ENCODE results near the gene ADRB1. TPM values are rescaled to one million over a fixed set of nuclear protein-coding genes. Genes with fewer than 3 reads are reported as not detected.

Gene ADRB1
- total and polyA plus RNA-seq, 2 of the 4 experiments (the other 2 are of a cell fraction) = not detected

- TF ChIP-seq USF2 (IDR thresholded peaks at IDR 0.05; ENCODE audit: low read depth, low read length) (no peak), RFX5 (IDR thresholded peaks at IDR 0.05; ENCODE audit: low read depth, low read length) (no peak)
Observed at GRCh38 chr10:114065049-114065435, 21.4 kb downstream of the ADRB1 start (continued).

GRCh38 chr10:114068054-114068707 is 24.5 kb downstream of the ADRB1 start:
- 60% methylated on average over 3 of the region's 6 CpGs; no CpG with 5 or more reads in 1 of the 2 experiments for WGBS, 2 experiments (ENCODE audit: extremely low coverage in 2 of 2, insufficient read length in 1 of 2)
- H3K9me1 ChIP-seq (ENCODE audit: insufficient read depth, low read length) = no peaks in the 10 kb centered on the region
- no peak overlapping the region for H3K23ac ChIP-seq (ENCODE audit: low read depth, low read length)
- H3K27ac ChIP-seq (ENCODE audit: insufficient read depth, low read length) = no peak overlapping the region
- POLR2A ChIA-PET (ENCODE audit: unreplicated experiment) = no interaction called here
- H3K14ac ChIP-seq (replicated peaks; ENCODE audit: low read depth, low read length) = no peak overlapping the region
- no TSS peak for BruUV-seq (replicated peaks)
- H2AFZ ChIP-seq (replicated peaks; ENCODE audit: low read length, poor library complexity) = no peak overlapping the region
- no peak overlapping the region for H3K18ac ChIP-seq (ENCODE audit: low read depth, low read length)
- H2BK5ac ChIP-seq (ENCODE audit: low read depth, low read length, poor library complexity, severe bottlenecking) = no peak overlapping the region
- no peak overlapping the region for H3K4me3 ChIP-seq (ENCODE audit: insufficient read depth, low read depth, low read length)
- no peaks in the 10 kb centered on the region for H3K79me1 ChIP-seq (ENCODE audit: low read depth in 1 of 2, low read length in 2 of 2)
- no peak overlapping the region for H3K56ac ChIP-seq (ENCODE audit: extremely low read depth, insufficient read depth, low read length)
- CTCF ChIA-PET = interaction anchor here (1.1 to 1.2 kb wide), 2 partner anchors 8 to 13 kb away, joined by 3 read pairs; no protein-coding TSS in a partner anchor
- dilution Hi-C loops (cut with HindIII; ENCODE audit: low sequenced_read_pairs, unreplicated experiment) (no loop called here), in situ Hi-C loops (cut with MboI; ENCODE audit: low sequenced_read_pairs) (no loop called here), intact Hi-C loops (cut with micrococcal nuclease) (no loop called here)
- no peak overlapping the region for H2BK20ac ChIP-seq (ENCODE audit: low read depth, low read length)
- ATAC-seq (ENCODE audit: low read depth) (no peak), DNase-seq (no peak)
- peaks cover 7% of the 10 kb centered on the region for H3K27me3 ChIP-seq (ENCODE audit: control insufficient read depth, insufficient read depth, low read length)
- no peak overlapping the region for H2BK15ac ChIP-seq (ENCODE audit: low read depth, low read length)
- H2AK5ac ChIP-seq (ENCODE audit: low read depth, low read length) = no peak overlapping the region
- no peak overlapping the region for H4K91ac ChIP-seq (ENCODE audit: insufficient read depth, low read depth, low read length)
- no peak overlapping the region for H4K8ac ChIP-seq (ENCODE audit: low read depth in 2 of 2, low read length in 2 of 2)
- no peaks in the 10 kb centered on the region for H3K9me3 ChIP-seq (ENCODE audit: control insufficient read depth, insufficient read depth, low read length)
- no peak overlapping the region for H3K4ac ChIP-seq (ENCODE audit: low read depth, low read length)
- no peak overlapping the region for H3K4me2 ChIP-seq (ENCODE audit: low read depth, low read length)
- H2AK9ac ChIP-seq (replicated peaks; ENCODE audit: low read depth, low read length, poor library complexity) = no peak overlapping the region
- H3K36me3 ChIP-seq (ENCODE audit: control insufficient read depth, insufficient read depth, low read length) = no peaks in the 10 kb centered on the region
- no peak overlapping the region for H4K5ac ChIP-seq (ENCODE audit: low read depth, low read length)
- no peaks in the 10 kb centered on the region for H4K20me1 ChIP-seq (ENCODE audit: insufficient read depth, low read length)
- no peak overlapping the region for H2BK120ac ChIP-seq (ENCODE audit: low read depth, low read length)
- no peak overlapping the region for H3K9ac ChIP-seq (ENCODE audit: low read depth, low read length)
- no peaks in the 10 kb centered on the region for H3K4me1 ChIP-seq (ENCODE audit: control insufficient read depth, insufficient read depth, low read length)
- TF ChIP-seq MAZ (IDR thresholded peaks at IDR 0.05; ENCODE audit: borderline replicate concordance, low read depth, low read length) (no peak), RAD21 (IDR thresholded peaks at IDR 0.05; ENCODE audit: low read length) (no peak), FOS (IDR thresholded peaks at IDR 0.05; ENCODE audit: low read depth, low read length) (no peak), RFX5 (IDR thresholded peaks at IDR 0.05; ENCODE audit: low read depth, low read length) (no peak), NFE2L2 (IDR thresholded peaks at IDR 0.05; ENCODE audit: low read depth, low read length) (no peak), SMC3 (IDR thresholded peaks at IDR 0.05; ENCODE audit: low read depth, low read length) (no peak), BHLHE40 (IDR thresholded peaks at IDR 0.05; ENCODE audit: low read depth, low read length) (no peak), MAFK (IDR thresholded peaks at IDR 0.05; ENCODE audit: low read depth, low read length) (no peak), ELK1 (IDR thresholded peaks at IDR 0.05; ENCODE audit: borderline replicate concordance, low read depth, low read length) (no peak), POLR2A (IDR thresholded peaks at IDR 0.05; ENCODE audit: low read depth, low read length) (no peak), CEBPB (IDR thresholded peaks at IDR 0.05; ENCODE audit: low read depth, low read length) (no peak), MXI1 (IDR thresholded peaks at IDR 0.05; ENCODE audit: borderline replicate concordance, low read depth, low read length) (no peak), CHD1 (IDR thresholded peaks at IDR 0.05; ENCODE audit: low read depth, low read length) (no peak), RCOR1 (IDR thresholded peaks at IDR 0.05; ENCODE audit: insufficient replicate concordance, low read length) (no peak)
